ENCODE measurements around the gene ZNF598.

ZNF598 gene

DNA sequence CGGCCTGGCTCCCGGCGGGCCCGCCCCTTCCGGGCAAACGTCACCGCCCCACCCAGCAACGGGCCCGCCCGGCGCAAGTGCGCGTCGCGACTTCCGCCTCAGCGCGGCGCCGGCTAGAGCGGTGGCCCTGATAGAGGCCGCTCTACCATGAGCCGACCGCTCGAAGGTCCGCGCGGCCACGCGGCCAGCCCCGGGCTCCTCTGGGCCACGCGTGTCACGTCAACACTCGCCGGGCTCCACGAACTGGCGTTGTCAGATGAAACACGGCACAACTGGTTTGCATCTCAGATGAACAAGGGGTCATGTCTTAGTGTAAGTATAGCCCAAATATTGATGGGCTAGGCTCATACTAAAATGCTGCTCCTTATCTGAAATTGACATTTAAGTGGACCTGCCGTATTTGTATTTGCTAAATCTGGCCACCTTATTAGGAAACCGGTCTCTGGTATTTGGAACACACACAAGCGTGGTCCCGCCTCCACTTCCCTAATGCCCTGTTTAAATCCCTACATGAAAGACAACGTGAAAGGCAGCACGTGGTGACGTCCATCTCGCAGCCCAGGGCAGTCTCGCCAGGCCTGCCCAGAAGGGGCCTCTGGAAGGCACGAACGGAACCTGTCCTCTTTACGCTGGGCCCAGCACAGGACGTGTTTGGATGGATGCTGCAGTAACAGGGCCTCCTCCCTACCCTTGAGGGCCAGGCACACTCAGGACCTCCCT is at the start of gene ZNF598:
Gene ZNF598 (minus strand): TSS at position 31 of the 720 bp plus-strand sequence.
- Histone ChIP-seq H3K9me3 (ENCODE audit: control insufficient read depth, low read depth, low read length) (no peaks in the 10 kb centered on the region), H3K27ac (ENCODE audit: low read length) (peak within 1 kb of the TSS; percentile 93), H3K36me3 (ENCODE audit: control insufficient read depth, low read depth, low read length) (no peaks in the 10 kb centered on the region), H3K4me3 (ENCODE audit: low read length) (peak within 1 kb of the TSS; percentile 98), H3K27me3 (ENCODE audit: control insufficient read depth, insufficient read depth, low read length) (no peaks in the 10 kb centered on the region), H3K9ac (ENCODE audit: low read length) (peak within 1 kb of the TSS; percentile 97), H3K4me1 (ENCODE audit: control insufficient read depth, low read depth, low read length) (peaks cover 14% of the 10 kb centered on the region)

GRCh38 chr16:2058872-2059271 is 49.3 kb upstream of the ZNF598 start:
- peaks cover 3% of the 10 kb centered on the region for H3K36me3 ChIP-seq (ENCODE audit: control insufficient read depth, low read depth, low read length)
- H3K27ac ChIP-seq (ENCODE audit: low read length), result no peak overlapping the region
- H3K9ac ChIP-seq (ENCODE audit: low read length), result no peak overlapping the region
- H3K4me3 ChIP-seq (ENCODE audit: low read length), result no peak overlapping the region
- H3K27me3 ChIP-seq (ENCODE audit: control insufficient read depth, insufficient read depth, low read length), result no peaks in the 10 kb centered on the region
- H3K9me3 ChIP-seq (ENCODE audit: control insufficient read depth, low read depth, low read length), result no peaks in the 10 kb centered on the region
- no peaks in the 10 kb centered on the region for H3K4me1 ChIP-seq (ENCODE audit: control insufficient read depth, low read depth, low read length)

- Histone ChIP-seq H3K36me3 (ENCODE audit: control insufficient read depth, low read depth, low read length) (peaks cover 7% of the 10 kb centered on the region), H3K4me3 (ENCODE audit: low read length) (no peak overlapping the region), H3K4me1 (ENCODE audit: control insufficient read depth, low read depth, low read length) (no peaks in the 10 kb centered on the region), H3K27me3 (ENCODE audit: control insufficient read depth, insufficient read depth, low read length) (no peaks in the 10 kb centered on the region), H3K9me3 (ENCODE audit: control insufficient read depth, low read depth, low read length) (no peaks in the 10 kb centered on the region), H3K27ac (ENCODE audit: low read length) (no peak overlapping the region), H3K9ac (ENCODE audit: low read length) (no peak overlapping the region)
Measured at GRCh38 chr16:2058420-2058819, 48.8 kb upstream of the ZNF598 start.

DNA sequence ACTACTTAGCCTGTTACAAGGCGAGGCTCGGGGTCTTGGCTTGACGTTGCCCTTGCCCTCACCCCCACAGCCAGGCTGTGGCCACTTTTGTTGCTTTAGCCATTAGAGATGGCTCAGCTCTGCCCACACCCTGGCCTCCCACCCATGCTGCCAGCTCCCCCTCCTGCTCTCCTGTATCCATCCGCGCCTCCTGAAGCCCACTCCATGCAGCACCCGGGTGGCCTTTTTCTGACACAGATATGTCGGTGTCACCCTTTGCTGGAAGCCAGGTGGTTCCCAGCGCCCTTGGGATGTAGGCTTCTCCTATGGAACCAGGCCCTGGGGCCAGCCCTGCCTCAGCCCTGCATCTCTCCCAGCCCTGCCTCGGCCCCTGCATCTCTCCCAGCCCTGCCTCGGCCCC is 47.8 kb upstream of the ZNF598 start:
- no peaks in the 10 kb centered on the region for H3K27me3 ChIP-seq (ENCODE audit: control insufficient read depth, insufficient read depth, low read length)
- no peak overlapping the region for H3K9ac ChIP-seq (ENCODE audit: low read length)
- no peak overlapping the region for H3K27ac ChIP-seq (ENCODE audit: low read length)
- H3K9me3 ChIP-seq (ENCODE audit: control insufficient read depth, low read depth, low read length), result no peaks in the 10 kb centered on the region
- H3K36me3 ChIP-seq (ENCODE audit: control insufficient read depth, low read depth, low read length), result peaks cover 7% of the 10 kb centered on the region
- no peaks in the 10 kb centered on the region for H3K4me1 ChIP-seq (ENCODE audit: control insufficient read depth, low read depth, low read length)
- H3K4me3 ChIP-seq (ENCODE audit: low read length), result no peak overlapping the region

GRCh38 chr16:2056681-2057407 is 47.2 kb upstream of the ZNF598 start:
- Histone ChIP-seq H3K36me3 (ENCODE audit: control insufficient read depth, low read depth, low read length) (peaks cover 4% of the 10 kb centered on the region), H3K4me3 (ENCODE audit: low read length) (no peak overlapping the region), H3K27ac (ENCODE audit: low read length) (no peak overlapping the region), H3K9me3 (ENCODE audit: control insufficient read depth, low read depth, low read length) (no peaks in the 10 kb centered on the region), H3K4me1 (ENCODE audit: control insufficient read depth, low read depth, low read length) (no peaks in the 10 kb centered on the region), H3K9ac (ENCODE audit: low read length) (no peak overlapping the region), H3K27me3 (ENCODE audit: control insufficient read depth, insufficient read depth, low read length) (no peaks in the 10 kb centered on the region)

DNA sequence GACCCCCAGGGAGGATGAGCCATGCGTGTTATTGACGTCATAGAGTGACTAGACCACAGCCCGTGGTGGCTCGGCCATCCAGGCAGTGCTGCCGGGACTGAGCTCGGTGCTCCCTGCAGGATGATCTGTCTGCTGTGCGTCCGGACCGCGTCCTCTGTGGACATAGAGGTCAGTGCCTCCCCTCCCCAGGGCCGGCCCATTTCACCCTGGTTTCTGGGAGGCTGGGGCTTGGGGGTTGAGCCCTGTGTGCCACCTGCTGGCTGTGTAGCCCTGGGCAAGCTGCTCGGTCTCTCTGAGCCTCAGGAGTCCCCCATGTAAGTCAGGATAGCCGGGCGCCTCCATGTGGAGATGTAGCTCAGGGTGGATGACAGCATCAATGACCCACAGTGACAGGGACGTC is 46.5 kb upstream of the ZNF598 start:
- Histone ChIP-seq H3K9ac (ENCODE audit: low read length) (no peak overlapping the region), H3K36me3 (ENCODE audit: control insufficient read depth, low read depth, low read length) (peaks cover 4% of the 10 kb centered on the region), H3K27ac (ENCODE audit: low read length) (no peak overlapping the region), H3K4me1 (ENCODE audit: control insufficient read depth, low read depth, low read length) (no peaks in the 10 kb centered on the region), H3K4me3 (ENCODE audit: low read length) (no peak overlapping the region), H3K9me3 (ENCODE audit: control insufficient read depth, low read depth, low read length) (no peaks in the 10 kb centered on the region), H3K27me3 (ENCODE audit: control insufficient read depth, insufficient read depth, low read length) (no peaks in the 10 kb centered on the region)

GRCh38 chr16:2054543-2055245 is 45.1 kb upstream of the ZNF598 start:
- Histone ChIP-seq H3K4me3 (ENCODE audit: low read length) (no peak overlapping the region), H3K4me1 (ENCODE audit: control insufficient read depth, low read depth, low read length) (no peaks in the 10 kb centered on the region), H3K36me3 (ENCODE audit: control insufficient read depth, low read depth, low read length) (peaks cover 4% of the 10 kb centered on the region), H3K9ac (ENCODE audit: low read length) (no peak overlapping the region), H3K27ac (ENCODE audit: low read length) (no peak overlapping the region), H3K9me3 (ENCODE audit: control insufficient read depth, low read depth, low read length) (no peaks in the 10 kb centered on the region), H3K27me3 (ENCODE audit: control insufficient read depth, insufficient read depth, low read length) (no peaks in the 10 kb centered on the region)

DNA sequence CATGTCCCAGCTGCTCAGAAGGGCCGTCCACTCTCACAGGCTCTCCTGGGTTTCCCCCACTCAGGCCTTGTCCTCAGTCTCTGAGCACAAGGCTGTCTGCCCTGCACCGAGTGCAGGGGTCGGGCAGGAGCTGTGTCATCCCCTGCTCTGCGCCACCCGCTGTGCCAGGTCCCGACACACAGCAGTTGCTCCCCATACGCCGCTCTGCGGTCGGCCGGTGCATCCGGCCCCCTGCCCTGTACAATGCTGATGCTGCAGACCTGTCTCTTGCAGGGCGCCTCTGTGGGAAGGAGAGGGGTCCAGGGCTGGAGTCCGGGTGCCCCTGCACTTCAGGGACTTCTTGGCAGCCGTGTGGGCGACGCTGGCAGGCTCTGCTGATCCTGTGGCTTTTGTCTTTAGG is 44.3 kb upstream of the ZNF598 start:
- Histone ChIP-seq H3K4me1 (ENCODE audit: control insufficient read depth, low read depth, low read length) (no peaks in the 10 kb centered on the region), H3K27me3 (ENCODE audit: control insufficient read depth, insufficient read depth, low read length) (no peaks in the 10 kb centered on the region), H3K36me3 (ENCODE audit: control insufficient read depth, low read depth, low read length) (peaks cover 4% of the 10 kb centered on the region), H3K27ac (ENCODE audit: low read length) (no peak overlapping the region), H3K9ac (ENCODE audit: low read length) (no peak overlapping the region), H3K4me3 (ENCODE audit: low read length) (no peak overlapping the region), H3K9me3 (ENCODE audit: control insufficient read depth, low read depth, low read length) (no peaks in the 10 kb centered on the region)

GRCh38 chr16:2053211-2053610 is 43.6 kb upstream of the ZNF598 start:
- Histone ChIP-seq H3K27ac (ENCODE audit: low read length) (no peak overlapping the region), H3K27me3 (ENCODE audit: control insufficient read depth, insufficient read depth, low read length) (no peaks in the 10 kb centered on the region), H3K4me1 (ENCODE audit: control insufficient read depth, low read depth, low read length) (no peaks in the 10 kb centered on the region), H3K9me3 (ENCODE audit: control insufficient read depth, low read depth, low read length) (no peaks in the 10 kb centered on the region), H3K4me3 (ENCODE audit: low read length) (no peak overlapping the region), H3K9ac (ENCODE audit: low read length) (no peak overlapping the region), H3K36me3 (ENCODE audit: control insufficient read depth, low read depth, low read length) (peaks cover 4% of the 10 kb centered on the region)

DNA sequence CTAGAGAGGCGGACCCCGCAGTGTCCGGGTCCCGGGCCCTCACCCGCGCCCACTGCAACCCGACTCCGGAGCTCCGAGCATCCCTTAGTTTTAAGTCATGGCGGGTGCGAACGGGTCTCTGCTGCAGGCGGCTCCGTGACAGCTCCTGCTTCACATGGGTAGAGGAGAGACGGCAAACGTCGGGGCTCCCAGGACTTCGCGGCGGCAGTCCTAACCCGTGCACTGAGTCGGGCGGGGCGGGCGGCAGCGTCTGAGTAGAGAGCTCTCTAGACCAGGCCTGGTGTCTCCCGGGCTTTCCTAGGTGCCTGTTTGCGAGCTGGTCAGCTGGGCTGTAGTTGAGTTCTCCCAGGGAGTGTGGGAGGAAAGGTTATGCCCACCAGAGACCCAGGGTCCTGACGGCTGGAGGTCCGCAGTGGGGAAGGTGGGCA is 38.5 kb upstream of the ZNF598 start:
- Histone ChIP-seq H3K27me3 (ENCODE audit: control insufficient read depth, insufficient read depth, low read length) (no peaks in the 10 kb centered on the region), H3K4me3 (ENCODE audit: low read length) (peak overlapping the region; percentile 91), H3K9ac (ENCODE audit: low read length) (peak overlapping the region; percentile 8), H3K36me3 (ENCODE audit: control insufficient read depth, low read depth, low read length) (peaks cover 7% of the 10 kb centered on the region), H3K4me1 (ENCODE audit: control insufficient read depth, low read depth, low read length) (no peaks in the 10 kb centered on the region), H3K9me3 (ENCODE audit: control insufficient read depth, low read depth, low read length) (no peaks in the 10 kb centered on the region), H3K27ac (ENCODE audit: low read length) (no peak overlapping the region)

DNA sequence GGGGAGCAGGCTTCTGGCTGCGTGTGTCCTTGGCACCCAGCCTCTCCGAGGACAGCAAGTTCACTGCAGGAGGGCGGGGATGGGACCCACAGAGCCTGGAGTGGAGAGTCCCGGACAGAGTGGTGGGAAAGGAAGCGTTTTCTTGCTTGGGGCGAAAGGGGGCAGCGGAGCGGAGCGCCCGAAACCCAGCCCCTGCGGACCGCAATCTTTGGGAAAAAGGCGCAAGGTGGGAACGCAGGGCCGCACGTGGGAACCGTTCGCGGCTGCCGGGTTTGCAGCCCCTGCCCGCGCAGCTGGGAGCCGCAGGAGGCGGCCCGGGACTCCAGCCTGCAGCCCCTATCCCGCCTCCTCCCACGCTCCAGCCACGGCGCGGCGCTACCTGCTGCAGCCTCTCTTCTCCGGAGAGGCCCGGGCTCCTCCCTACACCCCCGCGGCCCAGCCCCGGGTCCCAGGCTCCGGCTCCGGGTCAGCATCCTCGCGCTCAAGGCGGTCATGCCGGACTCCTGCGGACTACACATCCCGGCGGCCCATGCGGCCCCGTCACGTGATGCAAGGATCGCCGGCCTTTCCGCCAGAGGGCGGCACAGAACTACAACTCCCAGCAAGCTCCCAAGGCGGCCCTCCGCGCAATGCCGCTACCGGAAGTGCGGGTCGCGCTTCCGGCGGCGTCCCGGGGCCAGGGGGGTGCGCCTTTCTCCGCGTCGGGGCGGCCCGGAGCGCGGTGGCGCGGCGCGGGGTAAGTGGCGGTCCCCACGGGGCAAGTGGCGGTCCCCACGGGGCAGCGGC is 37.9 kb upstream of the ZNF598 start, which contains the start of the genes NTHL1 and TSC2:
Gene NTHL1 (minus strand): TSS at position 505 of the 786 bp plus-strand sequence. CDS start 11 bp downstream, at position 494.
Gene TSC2 (plus strand): TSS at position 656 of the 786 bp plus-strand sequence. CDS start 631 bp downstream, outside the sequence.
- H3K9ac ChIP-seq (ENCODE audit: low read length), result peak within 1 kb of the TSS; percentile 50
- H3K27me3 ChIP-seq (ENCODE audit: control insufficient read depth, insufficient read depth, low read length), result no peaks in the 10 kb centered on the region
- H3K36me3 ChIP-seq (ENCODE audit: control insufficient read depth, low read depth, low read length), result peaks cover 7% of the 10 kb centered on the region
- H3K4me1 ChIP-seq (ENCODE audit: control insufficient read depth, low read depth, low read length), result no peaks in the 10 kb centered on the region
- H3K4me3 ChIP-seq (ENCODE audit: low read length), result peak within 1 kb of the TSS; percentile 91
- H3K9me3 ChIP-seq (ENCODE audit: control insufficient read depth, low read depth, low read length), result no peaks in the 10 kb centered on the region
- H3K27ac ChIP-seq (ENCODE audit: low read length), result no peak within 1 kb of the TSS

Data from iPS-18a (cell line).